ENCODE measurements around the gene GRAMD1C. TPM values are rescaled to one million over a fixed set of nuclear protein-coding genes. Genes with fewer than 3 reads are reported as not detected.

The GRAMD1C gene
- total RNA-seq, 1 donor: 2.2 TPM

DNA sequence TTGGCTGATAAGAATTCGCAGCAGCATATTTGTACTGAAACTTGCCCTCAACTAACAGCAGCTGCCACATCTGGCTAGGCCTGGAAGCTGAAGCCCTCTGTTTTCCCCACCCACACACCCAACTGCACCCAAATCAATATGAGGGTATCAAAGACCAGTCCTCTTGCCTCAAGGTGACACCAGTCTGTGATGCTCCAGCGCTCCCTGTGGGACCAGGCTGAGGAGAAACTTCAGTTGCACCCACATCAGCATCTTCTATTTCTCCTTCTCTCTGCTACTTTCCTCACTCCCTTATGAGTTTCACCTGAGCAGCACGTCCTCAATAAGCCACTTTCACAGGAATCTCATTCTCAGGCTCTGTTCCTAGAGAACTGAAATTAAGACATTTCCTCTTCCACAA, 18.7 kb upstream of the GRAMD1C start:
- Histone ChIP-seq H3K27me3 (ENCODE audit: insufficient read depth, low read length) (no peaks in the 10 kb centered on the region), H2AFZ (ENCODE audit: low read length) (no peak overlapping the region), H3K4me1 (ENCODE audit: insufficient read depth, low read length) (no peaks in the 10 kb centered on the region), H3K9me3 (ENCODE audit: low read depth, low read length) (no peaks in the 10 kb centered on the region), H4K20me1 (ENCODE audit: insufficient read depth, low read length) (no peaks in the 10 kb centered on the region), H3K79me2 (ENCODE audit: insufficient read depth, low read length) (no peaks in the 10 kb centered on the region), H3K36me3 (ENCODE audit: insufficient read depth, low read length) (no peaks in the 10 kb centered on the region), H3K27ac (ENCODE audit: low read depth, low read length) (no peak overlapping the region), H3K4me3 (ENCODE audit: insufficient read depth, low read length) (no peak overlapping the region), H3K4me2 (ENCODE audit: insufficient read depth, low read length) (no peak overlapping the region)
- DNase-seq (ENCODE audit: insufficient read length, low spot score, missing footprints): peak; percentile 50
- TF ChIP-seq, protein P1, sequence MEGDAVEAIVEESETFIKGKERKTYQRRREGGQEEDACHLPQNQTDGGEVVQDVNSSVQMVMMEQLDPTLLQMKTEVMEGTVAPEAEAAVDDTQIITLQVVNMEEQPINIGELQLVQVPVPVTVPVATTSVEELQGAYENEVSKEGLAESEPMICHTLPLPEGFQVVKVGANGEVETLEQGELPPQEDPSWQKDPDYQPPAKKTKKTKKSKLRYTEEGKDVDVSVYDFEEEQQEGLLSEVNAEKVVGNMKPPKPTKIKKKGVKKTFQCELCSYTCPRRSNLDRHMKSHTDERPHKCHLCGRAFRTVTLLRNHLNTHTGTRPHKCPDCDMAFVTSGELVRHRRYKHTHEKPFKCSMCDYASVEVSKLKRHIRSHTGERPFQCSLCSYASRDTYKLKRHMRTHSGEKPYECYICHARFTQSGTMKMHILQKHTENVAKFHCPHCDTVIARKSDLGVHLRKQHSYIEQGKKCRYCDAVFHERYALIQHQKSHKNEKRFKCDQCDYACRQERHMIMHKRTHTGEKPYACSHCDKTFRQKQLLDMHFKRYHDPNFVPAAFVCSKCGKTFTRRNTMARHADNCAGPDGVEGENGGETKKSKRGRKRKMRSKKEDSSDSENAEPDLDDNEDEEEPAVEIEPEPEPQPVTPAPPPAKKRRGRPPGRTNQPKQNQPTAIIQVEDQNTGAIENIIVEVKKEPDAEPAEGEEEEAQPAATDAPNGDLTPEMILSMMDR (IDR thresholded peaks at IDR 0.05; ENCODE audit: extremely low read depth, low read depth, low read length): no peak

DNA sequence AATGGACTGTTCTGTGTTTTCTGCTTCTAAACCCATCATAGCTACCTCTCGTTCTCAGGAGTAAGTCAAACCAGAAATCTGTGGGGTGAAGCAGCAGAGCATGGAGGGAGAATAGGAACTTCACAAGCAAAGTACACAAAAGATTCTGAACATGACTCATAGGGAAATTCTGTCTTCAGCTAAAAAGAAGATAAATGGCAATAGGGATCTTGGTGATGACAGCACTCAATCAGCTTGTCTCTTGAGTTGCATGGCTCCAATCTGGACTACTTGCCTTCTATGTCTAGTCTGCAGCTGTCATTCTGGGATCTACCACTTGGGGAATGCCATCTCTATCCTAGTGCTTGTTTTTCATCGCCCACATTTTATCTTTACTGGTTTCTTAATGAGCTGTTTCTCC, 13.5 kb upstream of the GRAMD1C start:
- Histone ChIP-seq H3K27me3 (ENCODE audit: insufficient read depth, low read length) (no peaks in the 10 kb centered on the region), H3K4me2 (ENCODE audit: insufficient read depth, low read length) (no peak overlapping the region), H4K20me1 (ENCODE audit: insufficient read depth, low read length) (no peaks in the 10 kb centered on the region), H3K4me1 (ENCODE audit: insufficient read depth, low read length) (peaks cover 5% of the 10 kb centered on the region), H3K4me3 (ENCODE audit: insufficient read depth, low read length) (no peak overlapping the region), H3K9me3 (ENCODE audit: low read depth, low read length) (no peaks in the 10 kb centered on the region), H3K27ac (ENCODE audit: low read depth, low read length) (no peak overlapping the region), H3K36me3 (ENCODE audit: insufficient read depth, low read length) (no peaks in the 10 kb centered on the region), H3K79me2 (ENCODE audit: insufficient read depth, low read length) (no peaks in the 10 kb centered on the region), H2AFZ (ENCODE audit: low read length) (no peak overlapping the region)
- TF ChIP-seq, protein P1 (IDR thresholded peaks at IDR 0.05; ENCODE audit: extremely low read depth, low read depth, low read length): peak; percentile 41
- DNase-seq (ENCODE audit: insufficient read length, low spot score, missing footprints): no peak

DNA sequence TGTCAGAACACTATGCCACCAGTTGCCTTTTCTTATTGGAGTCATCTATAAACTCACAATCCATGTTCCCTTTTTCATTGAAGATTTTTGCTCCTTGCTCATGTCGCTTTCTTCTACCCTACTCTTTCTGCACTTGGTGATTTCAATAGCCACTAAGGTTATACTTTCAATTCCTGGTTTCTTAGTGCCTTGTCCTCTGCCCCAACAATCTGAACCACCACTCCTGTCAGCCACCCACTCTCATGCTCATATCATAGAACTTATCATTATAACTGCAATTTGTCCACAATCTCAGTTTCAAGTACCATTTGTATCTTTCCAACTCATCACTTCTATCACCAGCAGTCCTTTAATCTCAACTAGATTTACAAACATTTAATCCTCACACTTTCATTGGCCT, 10.0 kb upstream of the GRAMD1C start:
- peaks cover 16% of the 10 kb centered on the region for H3K4me1 ChIP-seq (ENCODE audit: insufficient read depth, low read length)
- no peaks in the 10 kb centered on the region for H3K36me3 ChIP-seq (ENCODE audit: insufficient read depth, low read length)
- no peaks in the 10 kb centered on the region for H3K9me3 ChIP-seq (ENCODE audit: low read depth, low read length)
- no peak overlapping the region for H3K4me3 ChIP-seq (ENCODE audit: insufficient read depth, low read length)
- no peaks in the 10 kb centered on the region for H3K27me3 ChIP-seq (ENCODE audit: insufficient read depth, low read length)
- TF ChIP-seq, protein P1 (IDR thresholded peaks at IDR 0.05; ENCODE audit: extremely low read depth, low read depth, low read length): no peak
- no peaks in the 10 kb centered on the region for H3K79me2 ChIP-seq (ENCODE audit: insufficient read depth, low read length)
- no peak for DNase-seq (ENCODE audit: insufficient read length, low spot score, missing footprints)
- no peaks in the 10 kb centered on the region for H4K20me1 ChIP-seq (ENCODE audit: insufficient read depth, low read length)
- no peak overlapping the region for H3K4me2 ChIP-seq (ENCODE audit: insufficient read depth, low read length)
- no peak overlapping the region for H3K27ac ChIP-seq (ENCODE audit: low read depth, low read length)
- H2AFZ ChIP-seq (ENCODE audit: low read length): no peak overlapping the region

DNA sequence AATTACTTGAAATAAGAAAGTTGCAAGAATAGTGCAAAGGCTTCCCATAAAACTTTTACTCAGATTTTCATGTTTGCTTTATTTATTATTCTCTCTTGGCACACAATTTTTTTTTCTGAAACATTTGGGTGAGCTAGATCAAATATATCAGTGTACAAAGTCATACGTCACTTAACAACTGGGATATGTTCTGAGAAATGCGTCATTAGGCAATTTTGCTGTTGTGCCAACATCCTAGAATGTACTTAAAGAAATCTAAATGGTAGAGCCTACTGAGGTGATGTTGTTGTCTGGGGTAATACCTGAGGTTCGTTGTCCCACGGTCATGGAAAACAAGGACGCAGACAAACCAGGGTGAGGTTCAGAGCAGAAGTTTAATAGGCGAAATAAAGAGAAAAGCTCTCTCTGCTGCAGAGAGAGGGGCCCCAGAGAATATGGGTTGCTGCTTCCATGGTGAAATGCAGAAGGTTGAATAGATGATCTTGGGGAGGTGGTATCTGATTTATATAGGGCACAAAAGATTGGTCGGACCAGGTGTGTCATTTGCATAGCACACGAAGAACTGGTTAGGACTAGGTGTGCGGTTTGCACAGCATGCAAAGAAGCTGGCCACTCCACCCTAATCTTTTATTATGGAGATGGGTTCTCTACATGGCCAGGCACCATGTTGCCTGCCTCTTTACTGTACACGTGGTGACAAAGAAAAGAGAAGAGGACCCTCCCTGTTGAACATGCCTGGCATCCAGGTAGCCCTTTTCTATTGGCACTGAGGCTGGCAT, 8.8 kb upstream of the GRAMD1C start:
- Histone ChIP-seq H3K79me2 (ENCODE audit: insufficient read depth, low read length) (no peaks in the 10 kb centered on the region), H3K4me1 (ENCODE audit: insufficient read depth, low read length) (peaks cover 16% of the 10 kb centered on the region), H4K20me1 (ENCODE audit: insufficient read depth, low read length) (no peaks in the 10 kb centered on the region), H3K4me2 (ENCODE audit: insufficient read depth, low read length) (peak overlapping the region; percentile 64), H3K4me3 (ENCODE audit: insufficient read depth, low read length) (no peak overlapping the region), H2AFZ (ENCODE audit: low read length) (no peak overlapping the region), H3K9me3 (ENCODE audit: low read depth, low read length) (no peaks in the 10 kb centered on the region), H3K36me3 (ENCODE audit: insufficient read depth, low read length) (no peaks in the 10 kb centered on the region), H3K27ac (ENCODE audit: low read depth, low read length) (peak overlapping the region; percentile 13), H3K27me3 (ENCODE audit: insufficient read depth, low read length) (no peaks in the 10 kb centered on the region)
- no peak for DNase-seq (ENCODE audit: insufficient read length, low spot score, missing footprints)
- TF ChIP-seq, protein P1 (IDR thresholded peaks at IDR 0.05; ENCODE audit: extremely low read depth, low read depth, low read length): no peak
